Lung (tissue), 12 donors: ENCODE results near the gene TPST2. TPM values are rescaled to one million over a fixed set of nuclear protein-coding genes. Genes with fewer than 3 reads are reported as not detected.
A peak's percentile ranks its signal among the peaks of the same experiment; 100 is the strongest.

ENCODE experiments used
- ATAC-seq: fragments of 200-7000 bp; cut with Tn5 transposase; one replicate; pipeline ENCODE4 v1.9.1; 2020; ENCODE audit warnings: moderate number of reproducible peaks; ENCODE audit not compliant: insufficient read depth, low FRiP score
- DNase-seq, 3 donors: peaks; one replicate each; pipeline ENCODE4 v3.0.0-alpha.2; 2013 to 2017
- H3K27ac ChIP-seq, 2 donors: one replicate each; pipeline ENCODE4 v1.5.1; 2013; ENCODE audit warnings: mild to moderate bottlenecking in 2 of 2, moderate library complexity in 2 of 2, control low read depth in 1 of 2, inconsistent platforms in 1 of 2, low read depth in 1 of 2, low read length in 1 of 2
- H3K27me3 ChIP-seq, 3 donors: one replicate each; pipeline ENCODE4 v1.5.1; 2013; ENCODE audit warnings: low read length in 2 of 3; ENCODE audit not compliant: control insufficient read depth in 3 of 3, insufficient read depth in 3 of 3
- H3K36me3 ChIP-seq, 4 donors: one replicate each; pipeline ENCODE4 v1.5.1; 2013; ENCODE audit warnings: low read length in 4 of 4, mild to moderate bottlenecking in 1 of 4, moderate library complexity in 1 of 4; ENCODE audit not compliant: control insufficient read depth in 4 of 4, insufficient read depth in 4 of 4
- H3K4me1 ChIP-seq, 5 donors: one replicate each; pipeline ENCODE4 v1.5.1; 2013; ENCODE audit warnings: low read length in 5 of 5, mild to moderate bottlenecking in 2 of 5, moderate library complexity in 1 of 5; ENCODE audit not compliant: control insufficient read depth in 5 of 5, insufficient read depth in 5 of 5
- H3K4me3 ChIP-seq: one replicate; pipeline ENCODE4 v1.5.1; 2013; ENCODE audit warnings: mild to moderate bottlenecking, control low read depth, moderate library complexity
- H3K9ac ChIP-seq, 2 donors: one replicate each; pipeline ENCODE4 v1.5.1; 2013; ENCODE audit warnings: low read length in 2 of 2, control low read depth in 1 of 2; ENCODE audit not compliant: insufficient read depth in 1 of 2
- H3K9me3 ChIP-seq, 4 donors: one replicate each; pipeline ENCODE4 v1.5.1; 2013; ENCODE audit warnings: low read length in 3 of 4, mild to moderate bottlenecking in 1 of 4, moderate library complexity in 1 of 4; ENCODE audit not compliant: control insufficient read depth in 4 of 4, insufficient read depth in 3 of 4
- WGBS, 2 donors: extraction: QIAGEN DNeasy Blood & Tissue Kit; methylation state at CpG; one replicate each; pipeline ENCODE4 v1.1.7; 2013; 5-methylcytosine and 5-hydroxymethylcytosine counted together
- polyA plus RNA-seq, 2 donors: library from polyadenylated mRNA; stranded (reverse); fragments of 200-250 nt; gene quantifications; one replicate each; pipeline ENCODE4 v1.2.1, GENCODE V29; 2013
- total RNA-seq, 2 donors: library from RNA; depleted of rRNA in 1 of 2; stranded (reverse); fragments of >200 nt in 1 of 2; gene quantifications; one replicate each; pipeline ENCODE4 v1.2.1, GENCODE V29; 2014 to 2021
- TF ChIP-seq, protein P1 (sequence below): IDR thresholded peaks from 2 replicates; pipeline ENCODE4 v1.5.1; 2012; ENCODE audit warnings: mild to moderate bottlenecking; ENCODE audit errors: control extremely low read depth, extremely low read depth
- donor health status: control.
- donor health status: control.
- donor health status: Bipolar disorder and iron deficiency.
- donor health status: healthy.
- donor health status: DM: yes; HTN: yes; CAD: no.

Gene TPST2
- total and polyA plus RNA-seq, 4 donors = 32.6 to 72.3 (median 59.9) TPM

DNA sequence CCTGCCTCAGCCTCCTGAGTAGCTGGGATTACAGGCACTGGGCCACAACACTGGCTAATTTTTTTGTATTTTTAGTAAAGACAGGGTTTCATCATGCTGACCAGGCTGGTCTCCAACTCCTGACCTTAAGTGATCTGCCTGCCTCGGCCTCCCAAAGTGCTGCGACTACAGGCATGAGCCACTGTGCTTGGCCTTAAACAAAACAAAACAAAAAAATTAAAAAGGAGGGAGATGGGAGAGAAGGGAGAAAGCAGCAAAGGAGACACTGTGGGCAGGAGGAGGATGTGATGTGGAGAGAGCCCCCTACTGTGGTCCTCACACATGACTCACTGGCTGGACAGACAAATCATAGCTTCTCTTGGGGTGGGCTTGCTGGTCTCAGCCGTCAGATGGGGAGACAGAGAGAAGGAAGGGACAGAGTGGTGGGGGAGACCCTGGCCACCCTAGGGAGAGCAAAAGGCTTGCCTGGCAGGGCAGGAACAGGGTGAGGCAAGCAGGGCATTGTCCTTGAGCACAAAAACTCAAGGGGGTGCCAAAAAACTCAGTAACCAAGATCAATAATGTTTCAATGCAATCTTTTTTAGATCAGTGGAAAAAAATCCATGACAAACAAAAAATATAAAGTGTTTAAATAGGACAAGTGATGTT is 31.6 kb downstream of the TPST2 start:
- H3K36me3 ChIP-seq = no peaks in the 10 kb centered on the region
- no peak overlapping the region for H3K27ac ChIP-seq
- DNase-seq (no peak), ATAC-seq (no peak)
- peak overlapping the region in 1 of 2 donors; percentile 28 for H3K9ac ChIP-seq
- H3K9me3 ChIP-seq = no peaks in the 10 kb centered on the region
- no peak overlapping the region for H3K4me3 ChIP-seq
- TF ChIP-seq, protein P1, sequence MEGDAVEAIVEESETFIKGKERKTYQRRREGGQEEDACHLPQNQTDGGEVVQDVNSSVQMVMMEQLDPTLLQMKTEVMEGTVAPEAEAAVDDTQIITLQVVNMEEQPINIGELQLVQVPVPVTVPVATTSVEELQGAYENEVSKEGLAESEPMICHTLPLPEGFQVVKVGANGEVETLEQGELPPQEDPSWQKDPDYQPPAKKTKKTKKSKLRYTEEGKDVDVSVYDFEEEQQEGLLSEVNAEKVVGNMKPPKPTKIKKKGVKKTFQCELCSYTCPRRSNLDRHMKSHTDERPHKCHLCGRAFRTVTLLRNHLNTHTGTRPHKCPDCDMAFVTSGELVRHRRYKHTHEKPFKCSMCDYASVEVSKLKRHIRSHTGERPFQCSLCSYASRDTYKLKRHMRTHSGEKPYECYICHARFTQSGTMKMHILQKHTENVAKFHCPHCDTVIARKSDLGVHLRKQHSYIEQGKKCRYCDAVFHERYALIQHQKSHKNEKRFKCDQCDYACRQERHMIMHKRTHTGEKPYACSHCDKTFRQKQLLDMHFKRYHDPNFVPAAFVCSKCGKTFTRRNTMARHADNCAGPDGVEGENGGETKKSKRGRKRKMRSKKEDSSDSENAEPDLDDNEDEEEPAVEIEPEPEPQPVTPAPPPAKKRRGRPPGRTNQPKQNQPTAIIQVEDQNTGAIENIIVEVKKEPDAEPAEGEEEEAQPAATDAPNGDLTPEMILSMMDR = no peak
- no peaks in the 10 kb centered on the region for H3K27me3 ChIP-seq
- peaks cover 0 to 8% (median 0%) of the 10 kb centered on the region in 5 donors for H3K4me1 ChIP-seq
- 83 to 93% methylated on average over 3 of the region's 3 CpGs for WGBS, 2 donors

DNA sequence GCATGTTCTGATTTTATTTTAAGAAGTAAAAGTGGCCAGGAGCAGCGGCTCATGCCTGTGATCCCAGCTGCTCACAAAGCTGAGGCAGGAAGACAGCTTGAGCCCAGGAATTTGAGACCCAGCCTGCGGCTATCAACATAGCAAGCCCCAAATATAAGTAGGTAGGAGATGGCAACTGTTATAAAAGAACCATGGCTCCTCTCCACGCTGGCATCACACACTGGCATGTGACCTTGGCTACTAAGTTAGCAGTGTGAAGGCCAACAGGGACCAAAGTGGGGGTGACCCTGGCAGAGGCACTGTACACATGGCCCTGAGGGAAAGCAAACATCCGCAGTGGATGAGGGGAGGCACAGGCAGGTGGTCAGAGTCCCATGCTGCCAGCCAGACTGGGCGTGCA is 33.0 kb downstream of the TPST2 start:
- Histone ChIP-seq H3K9ac (no peak overlapping the region), H3K27ac (no peak overlapping the region), H3K4me1 (peaks cover 0 to 8% (median 0%) of the 10 kb centered on the region in 5 donors), H3K4me3 (no peak overlapping the region), H3K9me3 (no peaks in the 10 kb centered on the region), H3K36me3 (no peaks in the 10 kb centered on the region), H3K27me3 (no peaks in the 10 kb centered on the region)
- no peak for DNase-seq
- ATAC-seq = no peak
- 90 to 96% methylated on average over 5 of the region's 5 CpGs for WGBS, 2 donors
- TF ChIP-seq, protein P1 = no peak

DNA sequence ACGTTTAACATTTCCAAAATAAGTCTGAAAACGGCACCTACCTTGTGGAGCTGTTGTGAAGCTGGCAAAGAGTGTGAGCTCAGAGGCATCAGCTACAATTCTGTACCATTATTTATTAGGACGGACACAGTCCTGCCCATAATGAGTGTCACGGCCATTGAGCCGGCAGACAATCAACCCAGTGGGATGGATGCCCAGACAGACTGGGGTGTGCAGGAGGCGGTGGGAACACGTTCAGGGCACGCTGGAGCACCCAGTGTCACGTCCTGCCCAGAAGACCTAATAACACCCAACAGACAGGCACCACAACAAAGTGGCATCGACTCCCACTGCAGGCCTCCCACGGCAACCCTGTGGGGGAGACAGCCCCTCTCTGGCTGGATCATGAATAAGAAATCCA is 34.5 kb downstream of the TPST2 start:
- TF ChIP-seq, protein P1 = no peak
- H3K4me1 ChIP-seq = peaks cover 4 to 11% (median 6%) of the 10 kb centered on the region in 5 donors
- 78 to 87% methylated on average over 11 of the region's 11 CpGs for WGBS, 2 donors

DNA sequence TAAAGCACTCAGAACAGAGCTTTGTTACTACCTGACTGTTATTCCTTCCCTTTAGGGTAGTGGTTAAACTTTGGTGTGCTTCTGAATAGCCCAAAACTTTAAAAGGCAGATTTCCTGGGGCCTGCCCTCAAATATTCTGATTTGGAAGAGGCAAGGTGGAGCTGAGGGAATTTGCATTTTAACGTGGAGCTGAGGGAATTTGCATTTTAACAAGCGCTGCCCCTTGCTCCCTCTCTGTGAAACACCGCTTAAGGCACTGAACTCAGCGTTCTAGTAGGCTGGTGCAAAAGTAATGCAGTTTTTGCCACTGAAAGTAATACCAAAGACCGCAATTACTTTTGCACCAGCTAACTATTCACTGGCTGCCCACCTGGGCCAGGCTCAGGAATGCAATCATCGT is 35.0 kb downstream of the TPST2 start:
- Histone ChIP-seq H3K9ac (no peak overlapping the region), H3K4me1 (peaks cover 6 to 14% (median 10%) of the 10 kb centered on the region in 5 donors), H3K27ac (no peak overlapping the region), H3K27me3 (no peaks in the 10 kb centered on the region), H3K9me3 (no peaks in the 10 kb centered on the region), H3K36me3 (no peaks in the 10 kb centered on the region), H3K4me3 (no peak overlapping the region)
- WGBS, 2 donors = 86 to 89% methylated on average over 6 of the region's 6 CpGs
- TF ChIP-seq, protein P1 = no peak
- DNase-seq = no peak
- ATAC-seq = no peak

More for the DNA sequence above, 34.5 kb downstream of the TPST2 start:
- Histone ChIP-seq H3K9me3 (no peaks in the 10 kb centered on the region), H3K9ac (no peak overlapping the region), H3K4me3 (no peak overlapping the region), H3K36me3 (no peaks in the 10 kb centered on the region), H3K27me3 (no peaks in the 10 kb centered on the region), H3K27ac (no peak overlapping the region)
- DNase-seq = no peak
- no peak for ATAC-seq
